Measurements from ENCODE around the gene NHSL2.

Gene NHSL2

GRCh38 chrX:72097098-72097497, 186.5 kb downstream of the NHSL2 start:
- no peak for TF ChIP-seq CTCF (IDR thresholded peaks at IDR 0.05; ENCODE audit: low read depth, low read length, missing control alignments)
- no peak for DNase-seq (ENCODE audit: extremely low read depth, low read depth)
- no peak overlapping the region for H3K4me3 ChIP-seq (replicated peaks; ENCODE audit: low read depth, low read length)

- H3K4me3 ChIP-seq (replicated peaks; ENCODE audit: low read depth, low read length), result no peak overlapping the region
- no peak for TF ChIP-seq CTCF (IDR thresholded peaks at IDR 0.05; ENCODE audit: low read depth, low read length, missing control alignments)
- no peak for DNase-seq (ENCODE audit: extremely low read depth, low read depth)
Observed at GRCh38 chrX:72100051-72100755, 189.6 kb downstream of the NHSL2 start.

- H3K4me3 ChIP-seq (replicated peaks; ENCODE audit: low read depth, low read length), result no peak overlapping the region
- no peak for TF ChIP-seq CTCF (IDR thresholded peaks at IDR 0.05; ENCODE audit: low read depth, low read length, missing control alignments)
- DNase-seq (ENCODE audit: extremely low read depth, low read depth), result no peak
Observed at GRCh38 chrX:72100824-72101351, 190.2 kb downstream of the NHSL2 start.

GRCh38 chrX:72101597-72102037, 191.0 kb downstream of the NHSL2 start:
- no peak overlapping the region for H3K4me3 ChIP-seq (replicated peaks; ENCODE audit: low read depth, low read length)
- no peak for TF ChIP-seq CTCF (IDR thresholded peaks at IDR 0.05; ENCODE audit: low read depth, low read length, missing control alignments)
- DNase-seq (ENCODE audit: extremely low read depth, low read depth), result no peak

- H3K4me3 ChIP-seq (replicated peaks; ENCODE audit: low read depth, low read length), result no peak overlapping the region
- DNase-seq (ENCODE audit: extremely low read depth, low read depth), result no peak
- no peak for TF ChIP-seq CTCF (IDR thresholded peaks at IDR 0.05; ENCODE audit: low read depth, low read length, missing control alignments)
Observed at GRCh38 chrX:72102126-72102525, 191.5 kb downstream of the NHSL2 start.

- no peak for TF ChIP-seq CTCF (IDR thresholded peaks at IDR 0.05; ENCODE audit: low read depth, low read length, missing control alignments)
- no peak for DNase-seq (ENCODE audit: extremely low read depth, low read depth)
- no peak overlapping the region for H3K4me3 ChIP-seq (replicated peaks; ENCODE audit: low read depth, low read length)
Observed at GRCh38 chrX:72102760-72103159, 192.1 kb downstream of the NHSL2 start.
